AG10803 (cell line): ENCODE measurements around the gene MTG2.

Experiments used
- DNase-seq: peaks from one replicate; pipeline ENCODE4 v3.0.0; 2010; ENCODE audit warnings: low read depth
- H3K4me3 ChIP-seq: 2 replicates; pipeline ENCODE4 v1.5.1; 2011; ENCODE audit warnings: mild to moderate bottlenecking, low read length, control low read depth
- CTCF ChIP-seq: conservative IDR thresholded peaks from 2 replicates; pipeline ENCODE4 v1.5.1; 2011; ENCODE audit warnings: mild to moderate bottlenecking, low read length, control low read depth, inconsistent platforms

MTG2 gene

DNA sequence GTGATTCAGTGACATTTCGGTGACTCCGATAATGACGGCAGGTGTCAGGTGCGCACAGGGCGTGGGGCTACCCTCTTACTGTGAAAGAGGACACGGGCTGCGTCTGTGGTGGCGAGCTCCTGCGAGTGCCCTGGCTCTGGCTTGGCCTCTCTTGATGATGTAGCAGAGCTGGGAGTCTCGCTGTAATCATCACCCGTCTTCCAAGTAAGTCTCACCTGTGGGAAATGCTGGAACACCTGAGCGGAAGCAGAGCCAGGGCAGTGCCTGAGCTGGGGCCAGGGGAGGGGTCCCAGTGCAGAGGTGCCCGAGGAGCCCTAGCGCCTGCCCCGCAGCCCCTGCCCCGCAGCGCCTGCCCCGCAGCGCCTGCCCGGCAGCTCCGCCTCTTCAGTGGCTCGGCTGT lies 60.3 kb downstream of the MTG2 start:
- no peak overlapping the region for H3K4me3 ChIP-seq
- no peak for TF ChIP-seq CTCF
- DNase-seq, result no peak

DNA sequence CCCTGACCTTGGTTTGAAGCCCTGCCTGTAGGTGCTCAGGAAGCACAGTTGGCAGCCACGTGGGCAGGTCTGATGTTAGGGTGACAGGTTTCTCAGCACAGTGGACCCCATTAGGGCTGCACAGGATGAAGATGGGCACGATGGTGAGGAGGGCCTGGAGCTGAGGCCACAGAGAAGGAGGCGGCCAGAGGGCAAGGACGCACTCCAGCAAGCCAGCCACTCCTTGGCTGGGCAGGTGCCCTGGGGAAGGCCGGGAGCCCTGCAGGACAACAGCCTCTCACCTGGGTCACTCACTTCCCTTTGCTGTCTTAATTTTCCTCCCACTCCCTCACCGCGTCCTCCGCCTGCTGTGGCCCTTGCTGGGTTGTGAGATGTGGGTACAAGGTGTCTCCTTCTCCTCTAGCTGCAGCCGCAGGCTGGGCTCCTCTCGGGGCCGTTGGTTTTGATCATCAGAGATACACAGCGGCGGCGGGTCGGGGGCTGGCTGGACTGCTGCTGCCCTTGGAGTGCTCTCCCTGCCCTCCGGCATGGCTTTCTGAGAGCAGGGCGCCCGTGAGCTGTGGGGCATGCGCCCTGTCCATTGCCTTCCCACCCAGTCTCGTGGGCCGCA lies 61.2 kb downstream of the MTG2 start:
- no peak overlapping the region for H3K4me3 ChIP-seq
- DNase-seq, result no peak
- no peak for TF ChIP-seq CTCF

DNA sequence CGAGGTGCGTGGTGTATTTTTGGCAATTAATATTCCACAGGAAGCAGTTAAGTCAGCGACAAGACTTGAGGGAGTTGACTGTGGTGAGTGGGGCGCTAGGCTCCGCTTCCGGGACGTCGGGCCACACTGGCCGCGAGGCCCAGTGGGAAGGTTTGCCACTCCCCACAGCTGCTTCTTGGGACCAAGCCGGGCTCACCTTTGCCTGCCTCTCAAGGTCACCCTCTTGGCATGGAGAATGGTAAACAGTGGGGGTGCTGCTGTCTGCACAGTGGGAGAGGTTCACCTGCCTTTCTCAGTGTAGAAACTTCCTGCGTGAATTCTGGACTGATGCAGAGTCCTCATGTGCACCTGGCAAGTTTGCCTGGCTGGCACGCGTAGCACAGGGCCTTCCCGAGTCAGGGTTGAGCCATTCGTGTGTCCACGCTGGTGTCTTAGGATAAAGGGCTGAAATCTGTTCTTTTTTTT lies 61.8 kb downstream of the MTG2 start:
- no peak for TF ChIP-seq CTCF
- no peak overlapping the region for H3K4me3 ChIP-seq
- DNase-seq, result no peak

DNA sequence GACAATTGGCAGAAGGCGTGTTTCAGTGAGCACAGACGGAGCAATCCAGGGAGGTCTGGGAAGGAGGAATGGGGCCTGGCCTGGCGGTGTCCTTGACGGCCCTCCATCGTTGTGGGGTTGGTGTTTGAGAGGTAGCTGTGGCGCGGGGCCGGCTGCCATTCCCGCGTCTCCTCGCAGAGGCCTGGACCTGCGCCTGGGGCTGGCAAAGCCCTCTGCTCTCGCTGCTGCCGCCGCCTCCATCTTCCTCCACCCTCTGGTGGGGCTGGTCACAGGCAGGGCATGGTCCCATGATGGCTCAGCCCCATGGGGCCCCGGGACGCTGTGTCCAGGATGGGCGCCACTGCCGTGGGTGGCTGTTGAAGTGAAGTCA lies 63.1 kb downstream of the MTG2 start:
- no peak for TF ChIP-seq CTCF
- no peak for DNase-seq
- H3K4me3 ChIP-seq, result no peak overlapping the region

DNA sequence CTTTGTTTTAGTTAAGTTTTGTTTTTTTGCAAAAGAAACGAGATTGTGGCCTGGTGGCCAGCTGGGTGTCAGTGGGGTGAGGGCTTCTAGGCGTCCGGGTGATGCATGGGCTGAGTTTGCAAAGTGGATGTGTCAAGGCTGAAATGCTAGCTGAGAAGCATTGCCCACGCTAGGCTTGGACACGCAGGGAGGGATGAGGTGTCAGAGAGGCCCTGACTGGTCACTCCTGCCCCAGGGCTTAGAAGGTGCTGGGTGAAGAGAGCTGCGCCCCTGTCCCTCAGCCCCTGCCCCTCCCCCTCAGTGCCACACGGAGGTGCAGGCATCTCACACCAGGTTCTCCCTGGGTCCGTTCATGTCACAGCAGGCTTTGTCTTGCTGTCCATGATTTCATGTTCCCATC lies 63.6 kb downstream of the MTG2 start:
- H3K4me3 ChIP-seq, result no peak overlapping the region
- no peak for TF ChIP-seq CTCF
- DNase-seq, result no peak

DNA sequence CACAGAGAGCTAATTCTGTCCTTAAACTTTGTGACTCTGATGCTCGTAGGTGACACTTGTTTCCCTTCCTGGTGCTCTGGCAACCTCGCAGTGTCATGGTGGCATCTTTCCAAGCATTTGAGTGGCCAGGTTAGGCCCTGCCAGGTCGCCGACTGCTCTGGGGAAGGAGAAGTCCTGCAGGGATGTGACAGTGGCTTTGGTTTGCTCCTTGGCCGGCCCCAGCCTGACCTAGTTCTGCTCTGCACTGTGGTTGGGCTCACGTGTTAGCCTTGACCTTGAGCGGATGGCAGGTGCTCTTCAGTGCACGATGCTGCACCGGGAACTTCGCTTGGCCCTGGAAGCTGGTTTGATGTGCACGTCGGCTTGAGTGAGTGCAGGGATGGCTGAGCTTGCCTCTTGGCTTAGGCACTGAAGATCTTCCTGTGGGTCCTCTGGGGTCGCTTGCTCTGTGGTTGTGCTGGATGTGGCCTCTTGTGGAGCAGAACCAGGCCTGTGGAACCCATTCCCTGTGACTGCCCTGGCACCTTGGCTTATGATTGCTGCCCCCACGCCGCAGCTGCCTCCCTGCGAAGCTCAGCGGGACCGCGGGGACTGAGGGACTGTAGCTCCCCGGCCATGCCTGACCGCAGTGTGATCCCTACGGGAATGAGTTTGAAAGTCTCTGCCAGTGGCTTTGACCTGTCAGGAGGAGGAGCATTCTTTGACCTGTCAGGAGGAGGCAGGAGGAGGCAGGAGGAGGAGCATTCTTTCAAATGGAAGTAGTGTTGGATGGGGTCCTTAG lies 64.2 kb downstream of the MTG2 start:
- DNase-seq, result no peak
- no peak overlapping the region for H3K4me3 ChIP-seq
- TF ChIP-seq CTCF, result no peak
